K562 (cell line): ENCODE results near the gene ITGB2. TPM values are rescaled to one million over a fixed set of nuclear protein-coding genes. Genes with fewer than 3 reads are reported as not detected.

Source experiments
- CHD4 ChIP-seq: fragments of 200-600 bp; sonication (generic); IDR thresholded peaks from 3 replicates; pipeline ENCODE4 v1.6.1; 2012; ENCODE audit warnings: low read depth, mild to moderate bottlenecking, mixed read lengths, low read length, inconsistent platforms; ENCODE audit not compliant: insufficient read depth, insufficient replicate concordance, poor library complexity, severe bottlenecking
- ERF ChIP-seq: fragments of 450-650 bp; formaldehyde crosslinking; IDR thresholded peaks from 2 replicates; pipeline ENCODE4 v1.4.0; 2020; ENCODE audit warnings: mild to moderate bottlenecking, mixed read lengths
- FOXA3 ChIP-seq, 2 experiments: fragments of 450-650 bp in 1 of 2; sonication (generic) in 1 of 2; formaldehyde crosslinking; IDR thresholded peaks in 1 of 2; conservative IDR thresholded peaks in 1 of 2; 2 replicates each; pipeline versions ENCODE4 v1.4.0 to v1.8.0; 2020 to 2022; ENCODE audit warnings: mild to moderate bottlenecking in 2 of 2, missing genetic modification reagents in 1 of 2
- HDAC3 ChIP-seq: fragments of 450-650 bp; IDR thresholded peaks from 2 replicates; pipeline ENCODE4 v1.6.1; 2018; ENCODE audit warnings: borderline replicate concordance, mild to moderate bottlenecking, moderate library complexity; ENCODE audit not compliant: partially characterized antibody
- MEF2A ChIP-seq: IDR thresholded peaks from 2 replicates; pipeline ENCODE4 v1.6.1; 2011; ENCODE audit warnings: low read depth, mild to moderate bottlenecking, low read length, moderate library complexity; ENCODE audit not compliant: control insufficient read depth
- NCOA6 ChIP-seq: fragments of 450-650 bp; IDR thresholded peaks from 2 replicates; pipeline ENCODE4 v1.6.1; 2017; ENCODE audit warnings: mild to moderate bottlenecking
- NFE2L1 ChIP-seq: fragments of 450-650 bp; IDR thresholded peaks from 2 replicates; pipeline ENCODE4 v1.6.1; 2016; ENCODE audit warnings: missing genetic modification characterization, low read depth, mild to moderate bottlenecking, missing compliant biosample characterization, moderate library complexity, borderline replicate concordance
- RBM17 ChIP-seq: fragments of 200-400 bp; formaldehyde crosslinking; IDR thresholded peaks from 2 replicates; pipeline ENCODE4 v1.6.1; 2017; ENCODE audit warnings: low read depth, mild to moderate bottlenecking, low read length, borderline replicate concordance
- RBM39 ChIP-seq: fragments of 200-400 bp; formaldehyde crosslinking; optimal IDR thresholded peaks from 2 replicates; pipeline ENCODE3; 2018; ENCODE audit warnings: low read depth, low read length
- SMAD1 ChIP-seq: fragments of 150-350 bp; IDR thresholded peaks from 2 replicates; pipeline ENCODE4 v1.6.1; 2014; ENCODE audit warnings: low read length, low read depth; ENCODE audit not compliant: partially characterized antibody
- SRF ChIP-seq, 2 experiments: fragments of 250-450, 450-650 bp in 1 of 2; sonication (Bioruptor Pico) in 1 of 2; sonication (generic) in 1 of 2; formaldehyde crosslinking; IDR thresholded peaks; 2 replicates each; pipeline versions ENCODE4 v1.5.0 to v1.5.1; 2020 to 2022; ENCODE audit warnings: mild to moderate bottlenecking in 1 of 2, missing genetic modification reagents in 1 of 2
- TEAD2 ChIP-seq: fragments of 450-650 bp; IDR thresholded peaks from 2 replicates; pipeline ENCODE4 v1.6.1; 2016; ENCODE audit warnings: missing genetic modification characterization, control low read depth, missing compliant biosample characterization
- ZFX ChIP-seq: sonication (generic); formaldehyde crosslinking; IDR thresholded peaks from 2 replicates; pipeline ENCODE4 v1.8.0; 2022; ENCODE audit warnings: mild to moderate bottlenecking, missing genetic modification reagents, moderate library complexity
- ZNF3 ChIP-seq: fragments of 250-450 bp; sonication (Bioruptor Pico); IDR thresholded peaks from 2 replicates; pipeline ENCODE4 v1.5.0; 2021; ENCODE audit warnings: mild to moderate bottlenecking, moderate library complexity
- ZNF444 ChIP-seq: fragments of 250-450 bp; sonication (Bioruptor Pico); IDR thresholded peaks from 2 replicates; pipeline ENCODE4 v1.4.0; 2020; ENCODE audit warnings: mild to moderate bottlenecking, moderate library complexity
- polyA plus RNA-seq, 8 experiments: library from polyadenylated mRNA; depleted of rRNA in 4 of 8; stranded (reverse) in 5 of 8; unstranded in 3 of 8; fragments of >200 nt; fragmentation: Nextera tagmentation in 2 of 8; fragmentation: Illumina TruSeq in 1 of 8; extraction: Ambion mirVana in 2 of 8; extraction: Trizol in 1 of 8; gene quantifications; 2 replicates each; pipeline versions ENCODE4 v1.2.1 to v1.2.3, GENCODE V29; 2011 to 2014; ENCODE audit warnings: inconsistent platforms in 1 of 8, missing spikeins in 1 of 8
- total RNA-seq, 7 experiments: library from RNA; depleted of rRNA in 6 of 7; stranded (reverse); fragments of >200 nt in 6 of 7; fragmentation: Illumina TruSeq in 2 of 7; extraction: Trizol in 2 of 7; gene quantifications; 2 replicates each; pipeline versions ENCODE4 v1.2.1 to v1.2.3, GENCODE V29; 2011 to 2021; ENCODE audit warnings: low replicate concordance in 1 of 7
- TF ChIP-seq, protein P1 (sequence below): sonication (generic); formaldehyde crosslinking; IDR thresholded peaks from 2 replicates; pipeline ENCODE4 v1.8.0; 2022; ENCODE audit warnings: mild to moderate bottlenecking, missing genetic modification reagents
- TF ChIP-seq, protein P2 (sequence below): fragments of 250-450 bp; sonication (Bioruptor Pico); IDR thresholded peaks from 2 replicates; pipeline ENCODE4 v1.9.0; 2021; ENCODE audit warnings: mild to moderate bottlenecking
- TF ChIP-seq, protein P3 (sequence below): fragments of 450-650 bp; IDR thresholded peaks from 2 replicates; pipeline ENCODE4 v1.6.1; 2016
- TF ChIP-seq, protein P4 (sequence below): fragments of 200-800 bp; sonication (Bioruptor generic); IDR thresholded peaks from 2 replicates; pipeline ENCODE4 v1.6.1; 2017; ENCODE audit warnings: missing genetic modification characterization, missing compliant biosample characterization
- TF ChIP-seq, protein P5 (sequence below): fragments of 450-650 bp; formaldehyde crosslinking; IDR thresholded peaks from 2 replicates; pipeline ENCODE4 v1.4.0; 2022; ENCODE audit warnings: mild to moderate bottlenecking, moderate library complexity
- TF ChIP-seq, protein P6 (sequence below): fragments of 250-450 bp; sonication (Bioruptor Pico); IDR thresholded peaks from 2 replicates; pipeline ENCODE4 v1.5.0; 2021; ENCODE audit warnings: mild to moderate bottlenecking, borderline replicate concordance

The ITGB2 gene
- total and polyA plus RNA-seq, 9 of the 15 experiments (the other 6 are each of a cell fraction or from before 2014, with no cell fraction given): 0.07 to 1.3 (median 0.51) TPM; not detected in 2

DNA sequence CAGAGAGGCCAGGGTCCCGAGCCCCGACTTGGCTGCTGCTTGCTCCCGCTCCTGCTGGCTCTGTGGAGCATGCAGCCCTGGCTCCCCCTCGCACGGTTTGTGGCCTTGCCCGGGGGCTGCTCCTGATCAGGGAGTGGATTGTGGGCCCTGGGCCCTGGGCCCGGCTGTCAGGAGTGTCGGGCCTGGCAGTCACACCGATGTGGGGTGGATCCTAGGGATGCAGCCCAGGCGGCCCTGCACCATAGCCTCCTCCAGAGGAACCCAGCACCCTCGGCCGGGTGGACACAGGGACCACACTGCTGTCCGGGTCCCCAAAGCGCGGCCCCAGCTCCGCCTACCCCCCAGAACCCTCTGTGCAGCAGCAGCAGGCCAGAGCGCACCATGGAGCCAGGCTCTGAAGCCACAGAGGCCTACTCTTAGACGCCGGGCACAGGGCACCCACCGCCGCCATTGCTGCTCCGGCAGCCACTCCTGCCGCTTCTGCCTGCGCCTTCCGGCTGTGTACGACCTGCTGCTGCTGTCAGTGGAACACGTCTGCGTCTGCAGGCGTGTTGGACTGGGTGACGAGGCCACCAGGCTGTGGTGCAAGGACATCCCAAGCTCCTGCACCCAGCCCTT is 28.6 kb upstream of the ITGB2 start (continued):
- TF ChIP-seq FOXA3 (CRISPR knock-in tag; conservative IDR thresholded peaks at IDR 0.05 in 1 of 2, IDR thresholded peaks at IDR 0.05 in 1 of 2): peak in 1 of 2 experiments; percentile 45; a peak in 1 of 4 replicates
- TF ChIP-seq TEAD2 (tag): no peak
- no peak for TF ChIP-seq RBM39
- TF ChIP-seq CHD4: no peak
- no peak for TF ChIP-seq RBM17
- TF ChIP-seq ZFX (CRISPR knock-in tag): 0 out of 2 replicates have a peak, but pooled peaks have one; percentile 20
- no peak for TF ChIP-seq ERF (CRISPR knock-in tag)
- TF ChIP-seq ZNF444 (CRISPR knock-in tag): no peak
- TF ChIP-seq, protein P1, sequence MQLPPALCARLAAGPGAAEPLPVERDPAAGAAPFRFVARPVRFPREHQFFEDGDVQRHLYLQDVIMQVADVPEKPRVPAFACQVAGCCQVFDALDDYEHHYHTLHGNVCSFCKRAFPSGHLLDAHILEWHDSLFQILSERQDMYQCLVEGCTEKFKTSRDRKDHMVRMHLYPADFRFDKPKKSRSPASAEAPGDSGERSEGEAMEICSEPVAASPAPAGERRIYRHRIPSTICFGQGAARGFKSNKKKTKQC: peak; percentile 30; the same call in 1 of the 2 replicates
- TF ChIP-seq SRF (CRISPR knock-in tag; IDR thresholded peaks at IDR 0.05): no peak
- TF ChIP-seq, protein P2, sequence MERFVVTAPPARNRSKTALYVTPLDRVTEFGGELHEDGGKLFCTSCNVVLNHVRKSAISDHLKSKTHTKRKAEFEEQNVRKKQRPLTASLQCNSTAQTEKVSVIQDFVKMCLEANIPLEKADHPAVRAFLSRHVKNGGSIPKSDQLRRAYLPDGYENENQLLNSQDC (CRISPR knock-in tag): no peak
- TF ChIP-seq NFE2L1 (tag): no peak
- TF ChIP-seq, protein P3, sequence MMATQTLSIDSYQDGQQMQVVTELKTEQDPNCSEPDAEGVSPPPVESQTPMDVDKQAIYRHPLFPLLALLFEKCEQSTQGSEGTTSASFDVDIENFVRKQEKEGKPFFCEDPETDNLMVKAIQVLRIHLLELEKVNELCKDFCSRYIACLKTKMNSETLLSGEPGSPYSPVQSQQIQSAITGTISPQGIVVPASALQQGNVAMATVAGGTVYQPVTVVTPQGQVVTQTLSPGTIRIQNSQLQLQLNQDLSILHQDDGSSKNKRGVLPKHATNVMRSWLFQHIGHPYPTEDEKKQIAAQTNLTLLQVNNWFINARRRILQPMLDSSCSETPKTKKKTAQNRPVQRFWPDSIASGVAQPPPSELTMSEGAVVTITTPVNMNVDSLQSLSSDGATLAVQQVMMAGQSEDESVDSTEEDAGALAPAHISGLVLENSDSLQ: peak; percentile 20; the same call in 1 of the 2 replicates
- TF ChIP-seq, protein P4, sequence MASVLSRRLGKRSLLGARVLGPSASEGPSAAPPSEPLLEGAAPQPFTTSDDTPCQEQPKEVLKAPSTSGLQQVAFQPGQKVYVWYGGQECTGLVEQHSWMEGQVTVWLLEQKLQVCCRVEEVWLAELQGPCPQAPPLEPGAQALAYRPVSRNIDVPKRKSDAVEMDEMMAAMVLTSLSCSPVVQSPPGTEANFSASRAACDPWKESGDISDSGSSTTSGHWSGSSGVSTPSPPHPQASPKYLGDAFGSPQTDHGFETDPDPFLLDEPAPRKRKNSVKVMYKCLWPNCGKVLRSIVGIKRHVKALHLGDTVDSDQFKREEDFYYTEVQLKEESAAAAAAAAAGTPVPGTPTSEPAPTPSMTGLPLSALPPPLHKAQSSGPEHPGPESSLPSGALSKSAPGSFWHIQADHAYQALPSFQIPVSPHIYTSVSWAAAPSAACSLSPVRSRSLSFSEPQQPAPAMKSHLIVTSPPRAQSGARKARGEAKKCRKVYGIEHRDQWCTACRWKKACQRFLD (CRISPR knock-in tag): no peak
- TF ChIP-seq ZNF3: no peak
- TF ChIP-seq, protein P5, sequence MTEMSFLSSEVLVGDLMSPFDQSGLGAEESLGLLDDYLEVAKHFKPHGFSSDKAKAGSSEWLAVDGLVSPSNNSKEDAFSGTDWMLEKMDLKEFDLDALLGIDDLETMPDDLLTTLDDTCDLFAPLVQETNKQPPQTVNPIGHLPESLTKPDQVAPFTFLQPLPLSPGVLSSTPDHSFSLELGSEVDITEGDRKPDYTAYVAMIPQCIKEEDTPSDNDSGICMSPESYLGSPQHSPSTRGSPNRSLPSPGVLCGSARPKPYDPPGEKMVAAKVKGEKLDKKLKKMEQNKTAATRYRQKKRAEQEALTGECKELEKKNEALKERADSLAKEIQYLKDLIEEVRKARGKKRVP: no peak
- no peak for TF ChIP-seq SMAD1
- no peak for TF ChIP-seq NCOA6
- no peak for TF ChIP-seq HDAC3
- TF ChIP-seq MEF2A: no peak
- TF ChIP-seq, protein P6, sequence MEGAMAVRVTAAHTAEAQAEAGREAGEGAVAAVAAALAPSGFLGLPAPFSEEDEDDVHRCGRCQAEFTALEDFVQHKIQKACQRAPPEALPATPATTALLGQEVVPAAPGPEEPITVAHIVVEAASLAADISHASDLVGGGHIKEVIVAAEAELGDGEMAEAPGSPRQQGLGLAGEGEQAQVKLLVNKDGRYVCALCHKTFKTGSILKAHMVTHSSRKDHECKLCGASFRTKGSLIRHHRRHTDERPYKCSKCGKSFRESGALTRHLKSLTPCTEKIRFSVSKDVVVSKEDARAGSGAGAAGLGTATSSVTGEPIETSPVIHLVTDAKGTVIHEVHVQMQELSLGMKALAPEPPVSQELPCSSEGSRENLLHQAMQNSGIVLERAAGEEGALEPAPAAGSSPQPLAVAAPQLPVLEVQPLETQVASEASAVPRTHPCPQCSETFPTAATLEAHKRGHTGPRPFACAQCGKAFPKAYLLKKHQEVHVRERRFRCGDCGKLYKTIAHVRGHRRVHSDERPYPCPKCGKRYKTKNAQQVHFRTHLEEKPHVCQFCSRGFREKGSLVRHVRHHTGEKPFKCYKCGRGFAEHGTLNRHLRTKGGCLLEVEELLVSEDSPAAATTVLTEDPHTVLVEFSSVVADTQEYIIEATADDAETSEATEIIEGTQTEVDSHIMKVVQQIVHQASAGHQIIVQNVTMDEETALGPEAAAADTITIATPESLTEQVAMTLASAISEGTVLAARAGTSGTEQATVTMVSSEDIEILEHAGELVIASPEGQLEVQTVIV (CRISPR knock-in tag): no peak
